Measurements from ENCODE around the gene CCDC78.
"Not testable (repeated sequence)": the region's sequence is repeated elsewhere in the genome, so short reads cannot be mapped to it uniquely, and the experiment has no call there.

CCDC78 gene

DNA sequence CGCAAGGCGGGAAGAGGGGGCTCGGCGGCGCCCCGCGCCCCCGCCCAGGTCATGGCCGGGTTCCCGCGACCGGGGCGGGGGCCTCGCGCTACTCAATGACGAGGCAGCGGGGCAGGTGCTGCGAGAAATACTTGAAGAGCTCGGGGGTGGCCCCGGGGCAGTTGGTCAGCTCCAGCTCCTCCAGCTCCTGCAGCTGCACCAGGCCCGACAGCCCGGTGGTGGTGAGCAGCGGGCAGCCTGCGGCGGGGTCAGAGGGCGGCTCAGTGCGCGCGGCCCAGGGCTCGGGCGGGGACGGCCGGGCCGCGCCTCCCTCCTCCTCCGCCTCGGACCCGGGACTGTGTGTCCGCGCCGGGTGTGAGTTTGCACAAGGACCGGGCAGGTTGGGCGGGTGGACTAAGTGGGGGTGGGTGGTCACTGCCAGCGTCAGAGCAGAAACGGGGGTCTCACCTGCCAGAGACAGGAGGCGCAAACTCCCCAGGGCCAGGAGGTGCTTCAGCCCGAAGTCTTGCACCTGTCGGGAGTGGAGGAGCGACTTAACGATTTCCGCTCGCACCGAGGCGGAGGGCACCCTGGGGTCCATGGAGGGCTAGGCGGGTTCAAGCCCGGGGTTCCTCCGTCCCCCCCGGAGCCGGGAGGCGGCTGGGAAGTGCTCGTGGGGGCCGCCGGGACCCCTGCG is 31.9 kb downstream of the CCDC78 start:
- DNase-seq (ENCODE audit: low read depth in 3 of 3): no peak

DNA sequence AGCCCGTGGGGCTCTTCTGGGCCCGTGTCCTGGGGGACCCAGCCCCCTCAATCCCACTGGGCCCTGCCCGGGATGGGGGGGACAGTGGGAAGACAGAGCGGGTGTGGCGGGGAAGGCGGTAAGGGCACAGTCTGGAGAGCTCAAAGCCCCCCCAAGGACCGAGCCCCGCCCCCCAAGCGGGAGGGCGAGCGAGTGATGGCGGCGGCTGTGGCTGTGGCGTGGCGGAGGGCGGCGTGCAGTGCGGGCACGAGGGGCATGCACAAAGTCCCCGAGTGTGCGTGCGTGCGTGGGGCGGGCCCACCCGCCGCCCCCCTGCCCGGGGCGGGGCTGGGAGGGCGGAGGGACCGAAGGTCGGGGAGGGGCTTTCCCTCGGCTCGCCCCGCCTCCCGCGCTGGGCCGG is 32.5 kb downstream of the CCDC78 start:
- no peak for DNase-seq (ENCODE audit: low read depth in 3 of 3)

DNA sequence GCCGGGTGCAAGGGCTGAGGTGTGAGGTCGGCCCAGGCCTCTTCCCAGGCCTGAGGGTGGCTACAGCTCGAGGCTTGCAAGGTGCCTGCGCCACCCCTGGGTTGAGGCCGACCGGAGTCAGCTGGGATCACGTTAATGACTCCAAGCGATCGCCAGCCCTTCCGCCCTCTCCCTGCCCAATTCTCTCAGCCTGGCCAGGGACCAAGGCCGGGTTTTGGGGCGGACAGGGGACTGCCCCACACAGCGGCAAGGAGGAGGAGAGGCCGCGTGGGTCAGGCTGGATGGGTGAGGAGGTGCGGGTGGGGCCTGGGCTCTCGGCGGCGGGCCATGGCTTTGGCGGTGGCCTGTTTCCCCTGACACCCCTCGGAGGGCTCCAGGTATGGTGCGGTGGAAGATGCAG is 32.9 kb downstream of the CCDC78 start:
- no peak for DNase-seq (ENCODE audit: low read depth in 3 of 3)

DNA sequence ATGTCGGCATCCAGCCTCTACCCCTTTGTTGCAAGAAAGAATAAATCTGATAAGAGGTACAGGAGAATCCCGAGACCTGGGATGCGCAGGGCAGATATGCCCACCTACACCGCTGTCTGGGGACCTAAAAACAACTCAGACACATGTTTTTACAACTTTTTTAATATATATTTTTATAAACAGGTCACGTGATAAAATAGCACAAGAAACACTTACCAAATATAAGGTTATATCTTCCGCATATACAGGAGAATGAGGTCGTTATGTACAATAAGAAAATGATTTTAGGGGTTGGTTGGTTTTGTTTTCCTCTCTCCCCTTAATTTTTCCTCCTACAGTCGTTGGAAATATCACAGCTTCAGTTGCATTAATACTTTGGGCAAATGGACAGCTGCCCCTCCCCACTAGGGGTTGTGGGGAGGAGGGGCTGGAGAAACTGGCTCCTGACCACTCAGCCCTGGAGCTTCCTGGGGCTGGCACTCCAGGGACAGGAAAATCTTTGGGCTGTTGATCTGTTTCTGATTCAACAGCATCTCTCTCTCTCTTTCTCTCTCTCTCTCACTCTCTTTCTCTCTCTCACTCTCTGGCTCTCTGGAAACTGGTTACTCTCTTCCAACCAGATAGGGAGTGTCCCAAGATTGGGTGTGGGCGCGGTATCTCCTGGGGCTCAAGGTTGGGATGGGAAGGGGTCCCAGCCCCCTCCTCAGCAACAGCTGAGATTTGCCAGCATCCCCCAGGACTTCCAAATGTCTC is 33.7 kb downstream of the CCDC78 start:
- no peak for DNase-seq (ENCODE audit: low read depth in 3 of 3)

DNA sequence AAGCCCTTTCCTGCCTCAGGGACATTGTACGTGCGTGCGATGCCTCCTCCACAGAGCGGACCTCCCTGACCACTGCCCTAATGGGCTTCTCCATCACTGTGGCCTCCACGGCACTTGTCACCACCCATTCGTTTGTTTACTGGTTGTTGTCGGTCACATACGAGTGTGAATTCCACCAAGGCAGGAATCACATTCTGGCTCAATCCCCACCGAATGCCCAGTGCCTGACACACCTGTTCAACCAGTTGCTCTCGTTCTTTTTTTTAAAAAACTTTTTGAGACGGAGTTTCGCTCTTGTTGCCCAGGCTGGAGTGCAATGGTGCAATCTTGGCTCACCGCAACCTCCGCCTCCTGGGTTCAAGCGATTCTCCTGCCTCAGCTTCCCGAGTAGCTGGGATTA is 35.0 kb downstream of the CCDC78 start:
- not testable (repeated sequence) for DNase-seq (ENCODE audit: low read depth in 3 of 3)

DNA sequence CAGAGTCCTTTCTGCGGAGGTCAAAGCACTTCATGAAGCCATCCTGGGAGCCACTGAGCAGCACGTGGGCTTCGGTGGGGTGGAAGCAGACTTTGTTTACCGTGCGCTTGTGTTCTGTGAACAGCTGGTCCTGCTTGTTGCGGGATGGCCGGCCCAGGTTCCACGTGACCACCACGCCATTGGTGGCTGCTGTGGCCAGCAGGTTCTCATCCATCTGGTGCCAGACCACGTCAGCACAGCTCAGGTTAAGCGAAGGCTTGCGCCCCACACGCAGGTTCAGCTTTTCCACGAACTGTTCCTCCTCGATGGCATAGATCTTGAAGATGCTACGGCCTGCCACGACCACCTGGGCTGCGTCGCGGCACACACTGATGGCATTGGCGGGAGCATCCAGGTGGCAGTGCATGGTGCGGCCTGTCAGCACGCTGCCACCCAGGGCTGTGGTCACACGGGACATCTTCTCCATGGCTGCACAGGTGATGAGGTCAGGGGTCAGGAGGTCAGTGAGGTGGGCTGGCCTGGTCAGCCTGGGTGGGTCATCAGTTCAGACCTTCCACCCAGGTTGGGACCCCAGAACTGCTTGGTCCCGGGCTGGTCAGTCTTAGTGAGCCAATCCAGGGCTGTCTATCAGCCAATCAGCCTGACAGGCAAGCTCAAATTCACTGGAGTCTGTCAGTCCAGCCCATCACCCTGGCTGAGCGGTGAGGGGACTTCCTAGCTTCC is 36.9 kb downstream of the CCDC78 start:
- no peak for DNase-seq (ENCODE audit: low read depth in 3 of 3)

DNA sequence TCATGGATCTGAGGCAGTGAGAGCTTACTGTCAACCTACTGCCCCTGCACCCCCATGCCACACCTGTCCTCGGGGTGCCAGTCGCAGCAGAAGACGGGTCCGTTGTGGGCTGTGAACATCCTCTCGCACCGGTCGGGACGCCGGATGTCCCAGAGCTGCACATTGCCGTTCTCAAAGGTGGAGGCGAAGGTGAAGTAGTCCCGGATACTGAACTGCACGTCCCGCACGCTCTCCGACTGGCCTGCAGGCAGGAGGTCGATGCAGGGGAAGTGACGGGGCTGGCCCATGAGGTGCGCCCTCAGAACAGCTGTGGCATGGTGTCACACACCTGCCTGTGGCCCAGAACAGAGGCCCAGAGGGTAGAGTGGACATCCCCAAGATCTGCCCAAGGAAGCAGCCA is 38.7 kb downstream of the CCDC78 start:
- no peak for DNase-seq (ENCODE audit: low read depth in 3 of 3)

DNA sequence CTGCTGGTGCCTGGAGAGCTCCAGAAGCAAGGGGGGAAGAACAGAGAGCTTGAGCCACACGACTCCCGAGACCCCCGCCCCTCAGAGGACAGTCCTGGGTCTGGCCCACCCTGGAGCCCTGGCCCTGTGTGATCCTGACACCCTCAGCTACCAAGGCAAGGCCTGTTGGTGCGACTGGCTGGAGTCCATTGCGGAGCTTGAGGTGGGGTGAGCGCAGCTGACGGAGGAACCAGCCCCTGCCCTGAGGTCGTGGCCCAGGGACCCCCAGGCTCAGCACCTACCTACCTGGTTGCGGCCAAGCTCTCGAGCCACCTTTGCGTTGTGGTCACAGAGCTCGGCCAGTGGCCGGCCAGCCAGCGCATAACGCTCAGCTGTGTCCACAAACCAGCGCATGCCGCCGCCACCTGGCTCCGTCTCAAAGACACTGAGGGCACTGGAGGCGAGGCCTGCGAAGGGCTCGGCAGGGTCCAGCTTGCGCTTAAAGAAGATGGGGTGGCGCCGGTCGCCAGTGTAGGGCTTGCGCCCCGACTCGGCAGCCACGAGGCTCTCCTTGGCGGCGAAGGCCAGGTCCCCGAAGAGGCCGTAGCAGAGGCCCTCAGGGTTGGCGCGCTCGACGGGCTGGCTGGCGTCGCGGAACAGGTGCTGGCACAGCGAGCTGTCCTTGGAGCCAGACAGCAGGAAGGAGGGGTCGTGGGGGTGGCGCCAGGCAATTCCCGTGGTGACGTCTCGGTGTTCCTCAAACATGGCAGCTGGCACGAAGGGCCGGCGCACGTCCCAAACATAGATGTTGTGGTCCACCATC is 39.6 kb downstream of the CCDC78 start:
- no peak for DNase-seq (ENCODE audit: low read depth in 3 of 3)

DNA sequence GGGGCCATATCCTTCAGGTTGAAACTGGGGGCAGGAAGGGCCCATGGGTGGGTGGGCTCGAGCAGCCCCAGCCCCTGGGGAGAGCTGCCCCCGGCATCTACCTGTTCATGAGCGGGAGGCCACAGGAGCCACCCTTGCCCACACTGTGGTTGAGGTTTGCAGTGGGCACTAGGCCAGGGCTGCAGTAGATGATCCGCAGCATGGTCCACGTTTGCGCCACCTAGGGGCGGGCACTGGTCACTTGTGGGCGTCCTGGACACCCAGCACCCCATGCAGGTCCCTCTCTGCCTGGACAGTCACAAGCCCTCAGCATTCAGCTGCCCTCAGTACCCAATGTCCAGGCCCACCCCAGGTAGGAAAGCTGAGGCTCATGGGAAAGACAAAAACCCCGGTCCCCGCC is 40.3 kb downstream of the CCDC78 start:
- no peak for DNase-seq (ENCODE audit: low read depth in 3 of 3)

DNA sequence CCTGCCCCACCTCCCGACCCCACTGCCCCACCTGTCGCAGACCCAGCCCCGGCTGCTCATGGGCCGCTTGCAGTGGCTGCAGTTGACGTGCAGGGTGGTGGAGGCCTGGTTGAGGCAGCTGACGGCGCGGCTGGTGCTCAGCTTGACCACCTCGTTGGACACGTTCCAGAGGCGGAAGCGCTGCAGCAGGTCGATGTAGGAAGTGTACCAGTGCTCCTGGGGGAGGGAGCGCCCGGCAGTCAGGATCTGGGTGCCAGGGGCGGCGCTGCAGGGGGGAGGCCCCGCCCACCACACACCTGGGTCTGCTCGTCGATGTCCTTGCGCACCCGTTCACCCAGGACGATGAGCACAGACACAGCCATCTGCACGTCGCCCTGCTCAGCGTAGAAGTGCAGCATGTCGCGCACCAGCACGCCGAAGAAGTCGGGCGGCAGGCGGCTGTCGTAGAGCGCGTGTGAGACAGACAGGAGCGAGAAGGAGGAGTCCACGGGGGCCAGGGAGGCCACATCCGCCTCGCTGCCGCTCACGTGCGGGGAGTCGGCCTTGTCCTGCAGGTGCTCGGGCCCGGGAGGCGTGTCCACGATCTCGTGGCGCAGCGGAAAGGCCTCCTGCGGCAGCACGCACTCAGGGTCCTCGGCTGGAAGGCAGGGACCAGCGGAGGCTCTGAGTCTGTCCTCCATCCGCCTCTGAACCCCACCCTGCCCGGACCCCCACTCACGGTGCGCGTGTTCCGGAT is 41.1 kb downstream of the CCDC78 start:
- DNase-seq (ENCODE audit: low read depth in 3 of 3): no peak

DNA sequence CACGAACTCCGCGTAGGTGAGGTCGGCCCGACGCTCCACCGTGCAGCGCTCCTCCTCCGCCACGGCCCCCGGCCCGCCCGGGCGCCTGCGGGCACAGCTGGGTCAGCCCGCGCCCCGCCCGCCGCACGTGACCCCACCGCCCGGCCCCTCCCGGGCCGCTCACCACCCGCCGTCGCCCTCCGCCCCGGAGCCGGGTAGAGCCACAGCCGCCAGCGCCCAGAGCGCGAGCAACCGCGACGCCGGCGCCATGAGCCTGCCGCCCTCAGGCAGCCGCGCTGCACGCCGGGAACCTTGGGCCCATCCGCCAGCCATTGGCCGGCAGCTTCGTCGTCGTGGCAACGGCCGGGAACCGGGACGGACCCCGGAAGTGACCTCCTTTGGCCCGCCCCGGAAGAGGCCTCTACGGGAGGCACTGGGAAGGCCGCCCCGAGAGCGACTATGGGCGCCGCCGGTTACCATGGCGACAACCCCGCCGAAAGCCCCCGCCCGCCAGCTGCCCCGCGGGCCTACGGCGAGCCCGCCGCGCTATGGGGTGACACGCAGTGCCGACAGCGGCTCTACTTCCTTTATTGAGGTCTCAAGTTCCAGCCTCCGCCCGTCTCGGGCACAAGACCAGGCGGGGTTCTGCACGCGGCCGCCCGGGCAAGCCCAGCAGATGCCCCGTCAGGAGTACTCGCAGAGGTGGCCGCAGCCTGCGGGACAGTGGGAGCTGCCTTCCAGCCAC is 42.0 kb downstream of the CCDC78 start, which contains the start of gene JMJD8:
TSS of gene JMJD8 (minus strand) at position 264 of the 724 bp plus-strand sequence. CDS start at position 249, 15 bp downstream.
- DNase-seq (ENCODE audit: low read depth in 3 of 3): peak; percentile 92 to 95 (median 92)

DNA sequence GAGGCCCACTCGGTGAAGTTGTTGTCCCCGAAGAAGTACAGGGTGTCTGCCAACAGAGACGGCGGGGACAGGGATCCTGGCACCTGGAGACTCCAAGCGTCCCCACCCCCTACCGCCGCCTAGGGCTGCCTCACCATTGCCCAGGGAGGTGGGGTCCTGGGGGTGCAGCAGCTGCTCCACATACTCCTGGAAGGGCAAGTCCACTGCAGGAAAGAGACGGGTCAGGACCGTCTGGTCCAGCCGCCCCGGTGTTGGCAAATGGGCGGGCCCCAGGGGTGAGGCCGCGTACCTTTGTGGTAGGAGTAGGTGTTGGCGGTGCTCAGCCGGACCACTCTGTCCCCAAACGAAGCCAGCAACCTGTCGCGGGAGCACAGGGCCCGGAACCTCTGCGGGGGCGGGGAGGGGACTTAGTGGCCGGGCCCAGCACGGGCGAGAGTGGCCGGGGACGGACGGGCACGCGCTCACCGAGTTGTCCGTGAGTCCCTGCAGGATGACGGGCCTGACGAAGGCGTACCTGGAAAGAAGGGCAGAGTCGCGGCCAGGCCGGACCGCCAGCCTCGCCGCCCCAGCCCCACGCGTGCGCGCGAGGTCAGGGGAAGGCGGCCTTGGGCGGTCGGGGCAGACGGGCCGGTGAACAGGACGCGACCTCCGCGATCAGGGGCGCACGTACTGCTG is 42.7 kb downstream of the CCDC78 start:
- DNase-seq (ENCODE audit: low read depth in 3 of 3): no peak

DNA sequence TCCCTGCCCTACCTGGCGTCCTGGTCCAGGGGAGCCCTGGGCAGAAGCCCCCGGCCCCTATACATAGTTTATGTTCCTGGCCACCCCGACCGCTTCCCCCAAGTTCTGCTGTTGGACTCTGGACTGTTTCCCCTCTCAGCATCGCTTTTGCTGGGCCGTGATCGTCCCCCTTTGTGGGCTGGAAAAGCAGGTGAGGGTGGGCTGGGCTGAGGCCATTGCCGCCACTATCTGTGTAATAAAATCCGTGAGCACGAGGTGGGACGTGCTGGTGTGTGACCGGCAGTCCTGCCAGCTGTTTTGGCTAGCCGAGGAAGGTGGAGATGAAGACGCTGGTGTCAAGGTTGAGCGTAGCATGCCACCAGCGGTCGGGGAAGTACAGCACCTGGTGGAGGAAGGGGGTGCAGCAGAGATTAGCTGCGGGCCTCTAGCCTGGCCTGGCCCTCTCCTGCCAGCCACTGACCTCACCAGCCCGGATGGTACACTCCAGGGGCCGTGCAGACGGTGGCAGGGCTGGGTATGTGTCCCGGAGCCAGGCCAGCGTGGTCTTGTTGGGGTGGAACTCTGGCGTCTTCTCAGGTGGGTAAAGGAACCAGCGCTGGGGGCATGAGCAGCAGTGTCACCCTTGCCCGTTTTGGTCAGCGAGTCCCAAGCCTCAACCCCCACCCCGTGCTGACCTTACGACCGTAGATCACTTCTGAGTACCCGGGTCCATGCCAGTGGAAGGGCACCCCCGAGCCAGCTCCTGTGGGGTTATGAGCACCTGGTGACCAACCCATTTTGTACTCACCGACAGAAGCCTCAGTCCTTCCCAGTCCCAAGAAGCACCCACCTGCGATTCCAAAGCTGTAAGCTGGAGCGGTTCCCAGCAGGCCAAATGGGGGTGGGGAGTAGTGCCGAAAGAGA is 43.5 kb downstream of the CCDC78 start:
- DNase-seq (ENCODE audit: low read depth in 3 of 3): no peak

DNA sequence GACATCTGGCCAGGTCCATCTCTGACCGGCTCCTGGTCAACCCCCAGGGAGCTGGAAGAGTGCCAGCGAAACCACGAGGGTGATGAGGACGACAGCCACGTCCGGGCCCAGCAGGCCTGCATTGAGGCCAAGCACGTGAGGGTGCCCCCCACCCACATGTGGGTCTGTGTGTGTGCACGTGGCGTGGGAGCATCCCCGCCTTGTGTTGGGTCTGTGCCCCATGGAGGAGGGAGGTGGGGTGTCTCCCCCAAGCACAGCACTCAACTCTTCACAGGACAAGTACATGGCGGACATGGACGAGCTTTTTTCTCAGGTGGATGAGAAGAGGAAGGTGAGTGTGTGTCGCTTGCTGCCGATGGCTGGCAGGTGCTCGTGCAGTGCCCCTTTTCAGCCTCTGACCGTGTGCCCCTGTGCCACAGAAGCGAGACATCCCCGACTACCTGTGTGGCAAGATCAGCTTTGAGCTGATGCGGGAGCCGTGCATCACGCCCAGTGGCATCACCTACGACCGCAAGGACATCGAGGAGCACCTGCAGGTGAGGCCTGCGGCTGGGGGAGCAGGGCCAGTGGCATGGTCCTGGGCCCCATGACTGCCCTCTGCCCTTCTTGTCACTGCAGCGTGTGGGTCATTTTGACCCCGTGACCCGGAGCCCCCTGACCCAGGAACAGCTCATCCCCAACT is 44.4 kb downstream of the CCDC78 start:
- no peak for DNase-seq (ENCODE audit: low read depth in 3 of 3)

DNA sequence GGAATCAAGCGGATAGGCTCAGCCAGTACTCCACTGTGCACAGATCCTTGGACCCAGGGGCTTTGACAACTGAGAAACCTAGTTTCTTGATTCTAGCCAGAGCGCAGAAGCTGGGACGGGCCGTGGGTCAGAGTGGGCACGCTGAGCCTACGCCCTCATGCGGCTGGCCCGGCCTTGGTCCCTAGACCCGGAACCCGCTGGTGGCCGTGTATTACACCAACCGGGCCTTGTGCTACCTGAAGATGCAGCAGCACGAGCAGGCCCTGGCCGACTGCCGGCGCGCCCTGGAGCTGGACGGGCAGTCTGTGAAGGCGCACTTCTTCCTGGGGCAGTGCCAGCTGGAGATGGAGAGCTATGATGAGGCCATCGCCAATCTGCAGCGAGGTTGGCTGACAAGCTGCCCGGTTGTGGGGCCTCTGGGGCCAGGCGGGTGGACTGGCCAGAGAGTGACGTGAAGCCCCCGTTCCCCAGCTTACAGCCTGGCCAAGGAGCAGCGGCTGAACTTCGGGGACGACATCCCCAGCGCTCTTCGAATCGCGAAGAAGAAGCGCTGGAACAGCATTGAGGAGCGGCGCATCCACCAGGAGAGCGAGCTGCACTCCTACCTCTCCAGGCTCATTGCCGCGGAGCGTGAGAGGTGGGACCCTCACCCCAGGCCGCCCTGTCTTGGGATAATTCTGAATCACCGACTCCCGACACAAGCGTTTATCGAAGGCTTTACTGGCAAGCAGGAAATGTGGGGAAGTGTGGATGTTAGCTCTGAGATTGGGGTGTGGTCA is 45.1 kb downstream of the CCDC78 start:
- DNase-seq (ENCODE audit: low read depth in 3 of 3): no peak

DNA sequence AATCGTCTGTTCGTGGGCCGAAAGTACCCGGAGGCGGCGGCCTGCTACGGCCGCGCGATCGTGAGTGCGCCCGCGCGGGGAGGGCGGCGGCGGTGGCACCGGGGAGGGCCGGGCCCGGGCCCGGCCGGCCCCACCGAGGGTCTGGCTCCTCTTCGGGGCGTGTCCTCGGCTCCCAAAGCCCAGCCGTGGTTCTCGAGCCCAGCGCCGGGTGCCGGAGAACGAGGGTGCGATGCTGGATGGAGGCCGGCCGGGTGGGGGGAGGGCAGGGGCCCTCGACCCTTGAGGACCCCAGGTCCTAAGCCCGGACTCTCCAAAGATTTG is 45.7 kb downstream of the CCDC78 start:
- no peak for DNase-seq (ENCODE audit: low read depth in 3 of 3)

DNA sequence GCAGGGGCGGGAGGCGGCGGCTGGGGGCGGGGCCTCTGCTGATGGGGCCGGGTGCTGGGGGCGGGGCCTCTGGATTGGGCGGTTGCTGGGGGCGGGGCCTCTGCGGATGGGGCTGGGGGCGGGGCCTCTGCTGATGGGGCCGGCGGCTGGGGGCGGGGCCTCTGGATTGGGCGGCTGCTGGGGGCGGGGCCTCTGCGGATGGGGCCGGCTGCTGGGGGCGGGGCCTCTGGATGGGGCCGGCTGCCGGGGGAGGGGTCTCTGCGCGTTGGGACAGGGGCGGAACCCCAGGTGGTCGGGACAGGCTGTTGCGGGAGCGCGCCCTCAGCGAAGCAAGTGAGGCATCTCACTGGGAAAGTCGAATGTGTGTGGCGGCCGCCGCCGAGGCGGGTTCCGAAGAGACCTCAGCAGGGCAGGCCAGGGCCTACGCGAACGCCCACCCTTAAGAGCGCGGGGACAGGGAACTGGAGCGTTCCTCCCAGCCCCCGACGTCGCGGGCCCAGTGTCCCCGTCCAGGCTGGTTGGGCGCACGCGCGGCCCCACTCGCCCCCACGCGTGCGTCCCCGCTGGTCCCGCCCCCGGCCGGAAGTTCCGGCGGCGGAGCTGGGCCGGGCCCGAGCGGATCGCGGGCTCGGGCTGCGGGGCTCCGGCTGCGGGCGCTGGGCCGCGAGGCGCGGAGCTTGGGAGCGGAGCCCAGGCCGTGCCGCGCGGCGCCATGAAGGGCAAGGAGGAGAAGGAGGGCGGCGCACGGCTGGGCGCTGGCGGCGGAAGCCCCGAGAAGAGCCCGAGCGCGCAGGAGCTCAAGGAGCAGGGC is 46.2 kb downstream of the CCDC78 start, which contains the start of gene STUB1:
TSS of gene STUB1 (plus strand) at position 597 of the 811 bp plus-strand sequence. CDS start at position 713, 116 bp downstream.
- peak; percentile 85 for DNase-seq (ENCODE audit: low read depth in 3 of 3)
